Small intestine (tissue), 7 donors: ENCODE measurements around the gene DCAF8. TPM values are rescaled to one million over a fixed set of nuclear protein-coding genes. Genes with fewer than 3 reads are reported as not detected.
"Not testable (repeated sequence)": the region's sequence is repeated elsewhere in the genome, so short reads cannot be mapped to it uniquely, and the experiment has no call there.

Experiments used
- DNase-seq, 2 donors: peaks; one replicate each; pipeline versions ENCODE4 v3.0.0 to v3.0.0-alpha.2; 2013
- FAIRE-seq: peaks from 2 replicates; lab custom pipeline; 2012; peaks lifted over from hg19 to GRCh38; lab: Jason Lieb, UNC
- H3K27ac ChIP-seq, 3 donors: one replicate each; pipeline ENCODE4 v1.5.1; 2013; ENCODE audit warnings: low read length in 2 of 3, mild to moderate bottlenecking in 2 of 3, control low read depth in 1 of 3, inconsistent platforms in 1 of 3, low read depth in 1 of 3, moderate library complexity in 1 of 3
- H3K27me3 ChIP-seq, 3 donors: one replicate each; pipeline ENCODE4 v1.6.1; 2013; ENCODE audit warnings: low read length in 3 of 3, inconsistent platforms in 1 of 3; ENCODE audit not compliant: control insufficient read depth in 3 of 3, insufficient read depth in 3 of 3
- H3K36me3 ChIP-seq, 3 donors: one replicate each; pipeline ENCODE4 v1.6.1; 2013; ENCODE audit warnings: low read length in 3 of 3, inconsistent platforms in 1 of 3, low read depth in 1 of 3, mild to moderate bottlenecking in 1 of 3, moderate library complexity in 1 of 3; ENCODE audit not compliant: control insufficient read depth in 3 of 3, insufficient read depth in 2 of 3
- H3K4me1 ChIP-seq, 3 donors: one replicate each; pipeline ENCODE4 v1.6.1; 2013; ENCODE audit warnings: low read length in 2 of 3, inconsistent platforms in 1 of 3, low read depth in 1 of 3, mild to moderate bottlenecking in 1 of 3, moderate library complexity in 1 of 3; ENCODE audit not compliant: control insufficient read depth in 3 of 3, insufficient read depth in 2 of 3
- H3K4me3 ChIP-seq, 3 donors: one replicate each; pipeline ENCODE4 v1.5.1; 2013; ENCODE audit warnings: low read length in 3 of 3, control low read depth in 1 of 3, inconsistent platforms in 1 of 3, low read depth in 1 of 3, mild to moderate bottlenecking in 1 of 3, moderate library complexity in 1 of 3
- H3K9me3 ChIP-seq, 2 donors: one replicate each; pipeline ENCODE4 v1.6.1; 2013; ENCODE audit warnings: low read depth in 1 of 2, low read length in 1 of 2; ENCODE audit not compliant: control insufficient read depth in 2 of 2, insufficient read depth in 1 of 2
- WGBS, 3 donors: extraction: QIAGEN DNeasy Blood & Tissue Kit; methylation state at CpG; one replicate each; pipeline ENCODE4 v1.1.7; 2013; 5-methylcytosine and 5-hydroxymethylcytosine counted together
- polyA plus RNA-seq, 4 donors: library from polyadenylated mRNA; stranded (reverse) in 3 of 4; unstranded in 1 of 4; fragments of 200-250 nt in 3 of 4; fragments of 120-200 nt in 1 of 4; gene quantifications; one replicate each; pipeline versions ENCODE4 v1.2.1 to v1.2.3, GENCODE V29; 2013
- donor health status: healthy with polysubstance abuse.
- donor health status: control.
- donor health status: control.
- donor health status: Bipolar disorder and iron deficiency.
- donor health status: healthy.

Gene DCAF8
- polyA plus RNA-seq, 4 donors: 43.5 to 145 (median 59.1) TPM

- FAIRE-seq: no peak
- Histone ChIP-seq H3K36me3 (peaks cover 48 to 66% (median 65%) of the 10 kb centered on the region in 3 donors), H3K27me3 (no peaks in the 10 kb centered on the region)
Measured at GRCh38 chr1:160293020-160293968, 30.9 kb upstream of the DCAF8 start.

GRCh38 chr1:160291248-160292220, 29.2 kb upstream of the DCAF8 start:
- FAIRE-seq (no peak), DNase-seq (peak; percentile 79 to 84)
- 42 to 46% (median 43%) methylated on average over 11 of the region's 11 CpGs for WGBS, 3 donors
- no peak overlapping the region for H3K27ac ChIP-seq
- H3K9me3 ChIP-seq: no peaks in the 10 kb centered on the region
- H3K4me3 ChIP-seq: no peak overlapping the region
- peaks cover 0 to 3% (median 0%) of the 10 kb centered on the region in 3 donors for H3K4me1 ChIP-seq
- H3K27me3 ChIP-seq: no peaks in the 10 kb centered on the region
- peaks cover 40 to 58% (median 55%) of the 10 kb centered on the region in 3 donors for H3K36me3 ChIP-seq

More at GRCh38 chr1:160293020-160293968, 30.9 kb upstream of the DCAF8 start:
- peak in 1 of 2 donors; percentile 25 for DNase-seq
- 48 to 85% (median 60%) methylated on average over 8 of the region's 8 CpGs for WGBS, 3 donors
- no peak overlapping the region for H3K4me3 ChIP-seq
- no peak overlapping the region for H3K27ac ChIP-seq
- H3K4me1 ChIP-seq: peaks cover 0 to 3% (median 0%) of the 10 kb centered on the region in 3 donors
- no peaks in the 10 kb centered on the region for H3K9me3 ChIP-seq

DNA sequence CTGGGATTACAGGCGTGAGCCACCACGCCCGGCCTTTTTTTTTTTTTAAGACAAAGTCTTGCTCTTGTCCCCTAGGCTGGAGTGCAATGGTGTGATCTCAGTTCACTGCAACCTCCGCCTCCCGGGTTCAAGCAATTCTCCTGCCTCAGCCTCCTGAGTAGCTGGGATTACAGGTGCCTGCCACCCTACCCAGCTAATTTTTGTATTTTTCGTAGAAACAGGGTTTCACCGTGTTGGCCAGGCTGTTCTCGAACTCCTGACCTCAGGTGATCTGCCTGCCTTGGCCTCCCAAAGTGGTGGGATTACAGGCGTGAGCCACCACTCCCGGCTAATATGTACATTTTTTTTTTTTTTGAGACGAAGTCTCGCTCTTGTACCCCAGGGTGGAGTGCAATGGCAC, 25.4 kb upstream of the DCAF8 start:
- DNase-seq, H3K9me3 ChIP-seq, H3K4me3 ChIP-seq, H3K27ac ChIP-seq, FAIRE-seq, H3K27me3 ChIP-seq: not testable (repeated sequence)
- Histone ChIP-seq H3K36me3 (peaks cover 20 to 35% (median 29%) of the 10 kb centered on the region in 3 donors), H3K4me1 (peaks cover 0 to 15% (median 3%) of the 10 kb centered on the region in 3 donors)
- WGBS, 3 donors: 91 to 95% (median 92%) methylated on average over 12 of the region's 12 CpGs

DNA sequence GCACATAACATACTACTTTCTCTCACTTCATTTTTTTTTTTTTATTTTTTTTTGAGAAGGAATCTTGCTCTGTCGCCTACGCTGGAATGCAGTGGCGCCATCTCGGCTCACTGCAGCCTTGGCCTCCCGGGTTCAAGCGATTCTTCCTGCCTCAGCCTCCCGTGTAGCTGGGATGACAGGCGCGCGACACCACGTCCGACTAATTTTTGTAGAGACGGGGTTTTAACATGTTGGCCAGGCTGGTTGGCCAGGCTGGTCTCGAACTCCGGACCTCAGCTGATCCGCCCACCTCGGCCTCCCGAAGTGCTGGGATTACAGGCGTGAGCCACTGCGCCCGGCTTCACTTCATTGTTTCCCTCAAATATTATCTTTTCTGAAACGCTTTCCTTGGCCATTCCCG, 23.2 kb upstream of the DCAF8 start:
- H3K36me3 ChIP-seq: peaks cover 11 to 36% (median 18%) of the 10 kb centered on the region in 3 donors
- H3K27me3 ChIP-seq: no peaks in the 10 kb centered on the region
- no peak overlapping the region for H3K4me3 ChIP-seq
- no peak overlapping the region for H3K27ac ChIP-seq
- DNase-seq (no peak), FAIRE-seq (no peak)
- H3K9me3 ChIP-seq: no peaks in the 10 kb centered on the region
- peaks cover 0 to 14% (median 3%) of the 10 kb centered on the region in 3 donors for H3K4me1 ChIP-seq
- WGBS, 3 donors: 87 to 88% (median 87%) methylated on average over 23 of the region's 23 CpGs

DNA sequence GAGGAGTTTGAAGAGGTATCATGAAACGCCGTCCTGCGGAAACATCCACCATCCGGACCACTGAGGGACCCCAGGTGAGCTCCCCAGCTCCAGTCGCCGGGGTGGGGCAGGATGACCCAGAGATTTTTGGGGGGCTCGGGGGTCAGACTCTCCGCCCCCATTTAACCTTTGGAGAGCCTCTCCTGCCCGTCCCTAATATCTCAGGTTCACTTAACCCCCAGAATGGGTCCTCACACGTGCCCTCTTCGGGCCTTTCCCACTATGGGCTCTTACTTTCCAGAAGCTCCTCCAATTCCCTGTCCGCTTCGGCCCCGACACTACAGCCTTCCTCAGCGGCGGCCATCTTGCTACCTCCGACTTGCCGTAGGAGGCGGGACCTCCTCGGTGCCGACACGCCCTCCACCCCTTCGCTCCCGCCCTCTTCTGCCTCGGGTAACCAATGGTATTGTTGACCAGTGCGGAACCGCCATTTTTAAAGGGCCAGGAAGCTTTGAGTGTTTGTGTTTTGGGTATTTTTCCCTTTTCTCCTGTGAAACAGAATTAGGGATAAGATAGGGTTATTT, 22.5 kb upstream of the DCAF8 start, which contains the start of gene PEX19:
PEX19 (minus strand) TSS at position 352 of the 563 bp plus-strand sequence; CDS start at position 343, 9 bp downstream.
- peak within 1 kb of the TSS; percentile 42 to 92 (median 84) for H3K27ac ChIP-seq
- no peaks in the 10 kb centered on the region for H3K27me3 ChIP-seq
- H3K4me3 ChIP-seq: peak within 1 kb of the TSS; percentile 68 to 96 (median 94)
- no peak for FAIRE-seq
- 0% methylated on average over 27 of the region's 27 CpGs for WGBS, 3 donors
- peaks cover 0 to 11% (median 3%) of the 10 kb centered on the region in 3 donors for H3K4me1 ChIP-seq
- peaks cover 12 to 35% (median 14%) of the 10 kb centered on the region in 3 donors for H3K36me3 ChIP-seq
- DNase-seq: peak; percentile 92 to 96
- no peaks in the 10 kb centered on the region for H3K9me3 ChIP-seq

DNA sequence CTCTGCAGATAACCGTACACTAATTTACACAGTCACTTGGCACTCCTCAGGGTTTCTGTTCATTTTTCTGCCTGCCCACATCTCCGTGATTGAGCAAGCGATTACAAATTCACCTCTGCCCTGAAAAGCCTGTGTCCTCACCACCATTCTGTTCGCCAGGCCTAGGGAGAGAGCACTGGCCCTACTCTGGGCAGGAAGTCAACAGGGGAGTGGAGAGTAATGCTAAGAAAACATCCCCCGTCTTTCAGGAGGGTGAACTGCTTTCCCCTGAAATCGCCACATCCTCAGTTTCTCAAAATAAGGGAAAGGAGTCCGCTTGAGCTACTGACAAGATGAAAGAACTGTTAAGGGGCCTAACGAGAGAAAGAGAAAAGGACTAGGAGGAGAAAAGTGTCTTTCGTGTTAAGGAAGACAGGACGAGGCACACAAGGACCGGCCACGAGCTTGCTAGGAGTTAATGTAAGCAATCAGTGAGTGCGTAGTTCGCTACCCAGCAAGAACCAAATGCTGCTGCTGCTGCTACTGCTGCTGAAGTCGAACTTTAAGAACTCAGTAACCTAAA, 22.0 kb upstream of the DCAF8 start:
- DNase-seq (peak; percentile 57 to 58), FAIRE-seq (no peak)
- no peaks in the 10 kb centered on the region for H3K9me3 ChIP-seq
- H3K4me1 ChIP-seq: peaks cover 0 to 11% (median 3%) of the 10 kb centered on the region in 3 donors
- 1 to 2% (median 2%) methylated on average over 15 of the region's 15 CpGs for WGBS, 3 donors
- peak overlapping the region; percentile 68 to 96 (median 94) for H3K4me3 ChIP-seq
- H3K36me3 ChIP-seq: peaks cover 12 to 35% (median 15%) of the 10 kb centered on the region in 3 donors
- no peaks in the 10 kb centered on the region for H3K27me3 ChIP-seq
- H3K27ac ChIP-seq: peak overlapping the region; percentile 42 to 92 (median 84)

- DNase-seq: no peak
- peaks cover 16 to 43% (median 20%) of the 10 kb centered on the region in 3 donors for H3K36me3 ChIP-seq
- 92 to 96% (median 93%) methylated on average over 7 of the region's 7 CpGs for WGBS, 3 donors
Measured at GRCh38 chr1:160282807-160283206, 20.5 kb upstream of the DCAF8 start.

More at GRCh38 chr1:160282807-160283206, 20.5 kb upstream of the DCAF8 start:
- H3K27me3 ChIP-seq: no peaks in the 10 kb centered on the region
- no peaks in the 10 kb centered on the region for H3K9me3 ChIP-seq
- FAIRE-seq: no peak
- H3K4me1 ChIP-seq: peaks cover 0 to 11% (median 3%) of the 10 kb centered on the region in 3 donors
- H3K27ac ChIP-seq: no peak overlapping the region
- no peak overlapping the region for H3K4me3 ChIP-seq
